Gastrocnemius medialis (tissue), 4 donors: Measurements from ENCODE around the gene PRPF4.

Source experiments
- POLR2A ChIP-seq, 2 donors: fragments of 450-650 bp; IDR thresholded peaks; one replicate each; pipeline ENCODE4 v1.6.1; 2017; ENCODE audit warnings: antibody characterized with exemption in 2 of 2, mild to moderate bottlenecking in 2 of 2, moderate library complexity in 2 of 2
- TF ChIP-seq, protein P1 (sequence below), 5 experiments: fragments of 450-650 bp in 3 of 5; fragments of 200-600 bp in 2 of 5; sonication (generic) in 2 of 5; IDR thresholded peaks in 4 of 5; conservative IDR thresholded peaks in 1 of 5; 1 replicate in 4 of 5; 2 replicates in 1 of 5; pipeline ENCODE4 v1.5.1; 2016 to 2019; ENCODE audit warnings: antibody characterized with exemption in 5 of 5, mild to moderate bottlenecking in 3 of 5, moderate library complexity in 3 of 5

- TF ChIP-seq, protein P1, sequence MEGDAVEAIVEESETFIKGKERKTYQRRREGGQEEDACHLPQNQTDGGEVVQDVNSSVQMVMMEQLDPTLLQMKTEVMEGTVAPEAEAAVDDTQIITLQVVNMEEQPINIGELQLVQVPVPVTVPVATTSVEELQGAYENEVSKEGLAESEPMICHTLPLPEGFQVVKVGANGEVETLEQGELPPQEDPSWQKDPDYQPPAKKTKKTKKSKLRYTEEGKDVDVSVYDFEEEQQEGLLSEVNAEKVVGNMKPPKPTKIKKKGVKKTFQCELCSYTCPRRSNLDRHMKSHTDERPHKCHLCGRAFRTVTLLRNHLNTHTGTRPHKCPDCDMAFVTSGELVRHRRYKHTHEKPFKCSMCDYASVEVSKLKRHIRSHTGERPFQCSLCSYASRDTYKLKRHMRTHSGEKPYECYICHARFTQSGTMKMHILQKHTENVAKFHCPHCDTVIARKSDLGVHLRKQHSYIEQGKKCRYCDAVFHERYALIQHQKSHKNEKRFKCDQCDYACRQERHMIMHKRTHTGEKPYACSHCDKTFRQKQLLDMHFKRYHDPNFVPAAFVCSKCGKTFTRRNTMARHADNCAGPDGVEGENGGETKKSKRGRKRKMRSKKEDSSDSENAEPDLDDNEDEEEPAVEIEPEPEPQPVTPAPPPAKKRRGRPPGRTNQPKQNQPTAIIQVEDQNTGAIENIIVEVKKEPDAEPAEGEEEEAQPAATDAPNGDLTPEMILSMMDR (IDR thresholded peaks at IDR 0.05 in 4 of 5, conservative IDR thresholded peaks at IDR 0.05 in 1 of 5), result no peak
- TF ChIP-seq POLR2A (IDR thresholded peaks at IDR 0.05), result no peak
Observed at GRCh38 chr9:113231701-113232100, 43.8 kb upstream of the PRPF4 start.
